Right forelimb (tissue), 1 donor: ENCODE measurements around the gene DLGAP1.

Experiments used
- DNase-seq: peaks from one replicate; pipeline ENCODE4 v3.0.0-alpha.2; 2018

The DLGAP1 gene

DNA sequence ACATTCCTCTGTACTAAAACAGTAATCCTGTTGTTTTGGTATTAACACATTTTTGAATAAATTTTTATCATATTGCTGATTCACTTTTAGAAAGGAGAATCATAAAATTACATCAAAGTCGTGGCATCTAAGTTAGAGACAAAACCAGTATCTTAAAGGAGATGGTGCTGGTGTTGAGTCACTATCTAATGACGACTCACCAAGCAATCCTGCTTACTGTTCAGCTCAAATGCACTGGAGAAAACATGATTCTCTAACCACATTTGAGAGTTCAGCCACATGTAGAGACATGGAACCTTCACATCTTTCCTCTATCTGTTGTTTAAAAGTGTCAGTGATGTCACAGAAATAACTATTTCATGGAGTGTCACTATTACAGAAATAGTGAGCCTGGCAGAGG, 531.4 kb downstream of the DLGAP1 start:
- no peak for DNase-seq

DNA sequence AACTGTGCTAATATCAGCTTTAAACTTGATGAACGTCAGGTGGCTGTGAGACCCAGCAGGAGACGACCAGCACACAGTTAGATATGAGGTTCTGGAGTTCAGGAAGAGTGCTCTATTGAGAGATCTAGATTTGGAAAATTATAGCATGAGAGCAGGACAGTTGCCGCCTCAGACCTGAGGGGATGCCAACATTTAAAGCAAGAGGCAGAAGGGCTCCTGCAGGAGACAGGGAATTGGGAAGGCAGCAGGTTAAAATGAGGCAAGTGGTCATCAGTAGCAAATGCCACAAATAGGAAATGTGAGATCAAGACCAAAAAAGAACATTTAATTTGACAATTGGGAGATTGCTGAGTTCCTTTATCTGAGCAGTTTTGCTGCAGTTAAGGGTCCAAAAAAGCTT, 533.3 kb downstream of the DLGAP1 start:
- DNase-seq, result no peak

- DNase-seq, result no peak
Observed at GRCh38 chr18:3920832-3921231, 534.3 kb downstream of the DLGAP1 start.

DNA sequence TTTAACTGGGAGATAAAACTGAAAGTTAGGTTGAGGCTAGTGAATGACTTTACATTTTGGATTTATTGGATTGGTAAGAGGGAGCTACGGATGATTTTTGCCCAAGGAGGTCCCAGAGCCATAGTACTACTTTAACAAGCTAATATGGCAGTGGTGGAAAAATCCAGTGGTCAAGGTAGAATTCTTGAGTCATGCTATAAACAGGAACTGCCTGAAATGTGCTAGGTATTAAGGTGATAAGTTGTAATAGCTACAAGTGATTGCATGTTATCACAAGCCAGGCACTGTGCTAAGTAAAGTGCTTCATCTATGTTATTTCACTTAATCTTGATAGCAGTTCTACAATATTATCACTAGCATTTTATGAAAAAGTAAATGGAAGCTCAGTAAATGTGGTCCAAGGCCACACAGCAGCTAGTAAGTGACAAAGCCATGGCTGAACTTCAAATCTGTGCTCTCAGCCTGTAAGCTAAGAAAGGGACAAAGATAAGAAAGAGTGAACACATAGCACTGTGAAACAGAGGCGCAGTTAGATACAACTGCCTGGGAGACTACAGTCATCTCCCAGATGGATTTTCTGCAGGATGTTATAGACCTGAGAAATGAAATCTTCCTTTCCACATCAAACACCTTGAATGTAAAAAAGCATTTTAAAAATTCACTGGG, 535.6 kb downstream of the DLGAP1 start:
- no peak for DNase-seq

DNA sequence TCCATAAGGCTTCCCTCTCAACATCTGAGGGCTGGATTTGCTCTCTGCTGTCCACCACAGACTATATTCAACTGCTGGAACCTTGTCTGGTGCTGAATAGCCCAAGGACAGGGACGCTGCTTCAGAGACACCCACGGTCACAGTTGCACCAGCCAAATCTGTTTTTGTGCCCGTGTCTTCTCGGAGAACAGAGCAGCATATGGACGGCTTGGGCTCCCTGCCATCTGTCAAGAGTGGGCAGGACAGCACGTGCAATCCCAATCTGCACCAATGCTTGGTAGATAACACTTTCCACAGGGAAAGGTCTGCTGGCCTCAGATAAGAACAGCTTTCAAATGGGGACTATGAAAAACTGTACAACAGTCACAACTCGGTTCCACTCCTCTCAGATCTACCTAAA, 539.0 kb downstream of the DLGAP1 start:
- DNase-seq, result no peak

DNA sequence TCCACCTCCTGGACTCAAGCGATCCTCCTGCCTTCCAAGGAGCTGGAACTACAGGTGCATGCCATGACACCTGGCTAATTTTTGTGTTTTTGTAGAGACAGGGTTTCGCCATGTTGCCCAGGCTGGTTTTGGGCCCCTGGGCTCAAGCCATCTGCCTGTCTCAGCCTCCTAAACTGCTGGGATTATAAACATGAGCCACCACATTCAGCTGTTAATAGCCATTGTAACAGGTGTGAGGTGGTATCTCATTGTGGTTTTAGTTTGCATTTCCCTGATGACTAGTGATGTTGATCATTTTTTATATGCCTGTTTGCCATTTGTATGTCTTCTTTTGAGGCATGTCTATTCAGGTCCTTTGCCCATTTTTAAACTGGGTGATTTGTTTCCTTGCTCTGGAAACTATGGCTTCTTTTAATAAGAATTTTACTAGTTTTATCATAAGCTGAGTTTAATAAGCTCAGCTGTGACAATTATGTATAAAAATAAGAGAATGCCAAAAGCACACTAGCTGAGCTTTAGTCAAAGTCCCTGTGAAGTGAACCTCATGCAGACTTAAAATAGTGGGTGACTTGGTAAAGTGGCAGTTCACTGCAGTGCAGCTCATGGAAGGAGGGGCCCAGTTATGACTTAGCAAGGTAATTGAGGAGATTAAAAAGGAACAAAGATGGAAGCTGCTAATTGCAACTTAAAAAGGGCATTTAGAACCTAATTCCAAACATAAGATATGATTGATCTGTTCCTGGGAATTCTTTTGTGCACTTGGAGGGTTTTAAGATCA, 540.1 kb downstream of the DLGAP1 start:
- no peak for DNase-seq

- DNase-seq, result no peak
Observed at GRCh38 chr18:3914109-3914508, 541.0 kb downstream of the DLGAP1 start.

- DNase-seq, result no peak
Observed at GRCh38 chr18:3912705-3913104, 542.4 kb downstream of the DLGAP1 start.

DNA sequence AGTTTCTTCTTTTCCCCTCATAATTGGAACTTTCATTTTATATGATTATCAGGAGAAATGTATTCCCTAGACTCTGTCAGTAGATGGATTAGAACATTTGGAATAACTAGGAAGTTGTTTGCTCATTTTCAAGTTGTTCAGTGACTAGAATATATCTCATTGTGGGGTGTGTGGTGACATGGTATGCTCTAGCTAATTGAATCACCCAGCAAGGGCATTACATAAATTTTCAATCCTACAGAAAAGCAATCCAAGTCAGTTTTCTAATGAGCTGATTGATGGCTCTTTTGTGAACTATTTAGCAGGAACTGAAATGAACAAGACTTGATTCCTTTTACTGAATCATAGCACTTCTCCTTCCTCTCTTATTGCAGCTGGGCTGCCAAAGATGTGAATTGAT, 543.7 kb downstream of the DLGAP1 start:
- DNase-seq, result no peak

GRCh38 chr18:3910512-3910911, 544.6 kb downstream of the DLGAP1 start:
- no peak for DNase-seq

DNA sequence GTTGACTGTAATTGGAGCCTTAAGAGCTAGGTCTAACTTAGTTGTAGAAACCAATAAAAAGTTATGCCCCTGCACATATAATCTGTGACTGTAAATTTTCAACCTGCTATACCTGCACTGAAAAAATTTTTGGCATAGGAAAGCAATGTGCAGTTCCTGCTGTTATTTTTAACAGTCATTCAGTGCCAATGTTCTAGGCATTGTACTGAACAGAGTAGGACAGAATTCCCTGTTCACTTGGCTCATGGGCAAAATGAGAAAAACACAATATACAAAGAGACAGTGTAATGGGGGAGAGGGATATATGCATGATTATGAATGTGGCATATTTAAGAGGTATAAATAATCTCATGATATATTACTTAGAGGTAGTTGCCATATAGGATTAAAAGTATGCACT, 547.2 kb downstream of the DLGAP1 start:
- DNase-seq, result no peak

DNA sequence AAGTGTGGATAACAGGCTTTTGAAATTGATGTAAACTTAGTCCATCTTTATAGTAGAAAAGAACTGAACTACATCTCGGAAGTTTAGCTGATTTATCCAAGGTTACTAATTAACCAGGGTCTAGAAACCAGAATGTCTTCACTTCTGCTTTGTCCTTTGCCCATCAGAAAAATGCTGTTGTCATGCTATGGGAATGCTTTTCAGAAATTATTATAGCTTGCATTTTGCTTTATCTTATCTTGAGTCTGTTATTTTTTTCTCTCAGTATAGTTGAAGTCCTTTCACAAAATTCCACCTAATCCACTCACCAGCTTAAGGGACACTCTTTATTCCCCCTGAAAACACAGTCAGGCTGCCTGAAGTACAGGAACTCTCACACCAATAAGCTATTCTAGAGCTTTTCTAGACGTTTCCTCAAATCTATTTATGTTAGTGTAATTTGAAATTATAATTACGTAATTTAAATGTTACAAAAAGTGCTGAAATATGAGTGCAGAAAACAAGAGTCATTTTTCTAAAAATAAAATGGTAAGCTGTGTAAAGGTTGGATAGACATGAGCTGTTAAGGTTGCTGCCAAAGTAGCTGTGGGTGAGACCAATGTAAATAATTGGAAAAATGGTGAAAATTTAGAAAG, 548.9 kb downstream of the DLGAP1 start:
- DNase-seq, result no peak

DNA sequence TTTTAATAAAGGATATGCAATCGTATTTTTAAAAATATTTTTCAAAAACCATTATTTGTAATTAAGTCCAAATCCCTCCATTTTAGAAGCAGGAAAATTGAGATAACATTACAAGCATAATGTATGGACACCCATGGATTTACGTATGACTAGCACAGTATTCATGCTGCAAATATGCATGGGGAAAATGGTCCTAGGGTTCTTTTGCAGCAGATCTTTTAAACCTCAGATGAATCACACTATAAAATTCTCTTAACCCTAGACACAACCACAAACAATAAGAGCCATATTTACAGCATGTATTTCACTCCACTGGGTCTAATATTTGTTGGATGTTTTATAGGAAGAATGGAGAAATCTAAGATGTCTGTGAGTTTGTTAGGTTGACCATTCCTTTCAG, 551.8 kb downstream of the DLGAP1 start:
- no peak for DNase-seq

GRCh38 chr18:3902676-3903075, 552.4 kb downstream of the DLGAP1 start:
- no peak for DNase-seq

GRCh38 chr18:3901811-3902210, 553.3 kb downstream of the DLGAP1 start:
- DNase-seq, result no peak

DNA sequence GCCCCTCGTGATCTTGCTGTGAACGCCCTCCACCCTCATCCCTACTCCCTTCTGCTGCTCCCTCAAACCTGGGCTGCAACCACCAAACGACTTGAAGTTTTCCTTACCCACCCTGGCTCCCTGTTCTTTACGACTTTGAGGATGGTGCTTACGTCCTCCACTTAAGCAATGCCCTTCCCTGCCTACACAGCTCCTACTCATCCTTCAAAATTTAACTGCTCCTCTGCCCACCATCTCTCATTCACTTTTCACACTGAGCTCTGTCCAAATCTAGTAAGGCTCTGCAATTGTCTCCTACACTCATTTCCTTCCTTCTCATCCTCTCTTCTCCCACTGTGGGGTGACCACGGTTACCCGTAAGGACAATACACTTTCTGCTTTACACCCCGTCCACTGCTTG, 554.1 kb downstream of the DLGAP1 start:
- DNase-seq, result no peak

GRCh38 chr18:3900327-3900726, 554.8 kb downstream of the DLGAP1 start:
- no peak for DNase-seq

DNA sequence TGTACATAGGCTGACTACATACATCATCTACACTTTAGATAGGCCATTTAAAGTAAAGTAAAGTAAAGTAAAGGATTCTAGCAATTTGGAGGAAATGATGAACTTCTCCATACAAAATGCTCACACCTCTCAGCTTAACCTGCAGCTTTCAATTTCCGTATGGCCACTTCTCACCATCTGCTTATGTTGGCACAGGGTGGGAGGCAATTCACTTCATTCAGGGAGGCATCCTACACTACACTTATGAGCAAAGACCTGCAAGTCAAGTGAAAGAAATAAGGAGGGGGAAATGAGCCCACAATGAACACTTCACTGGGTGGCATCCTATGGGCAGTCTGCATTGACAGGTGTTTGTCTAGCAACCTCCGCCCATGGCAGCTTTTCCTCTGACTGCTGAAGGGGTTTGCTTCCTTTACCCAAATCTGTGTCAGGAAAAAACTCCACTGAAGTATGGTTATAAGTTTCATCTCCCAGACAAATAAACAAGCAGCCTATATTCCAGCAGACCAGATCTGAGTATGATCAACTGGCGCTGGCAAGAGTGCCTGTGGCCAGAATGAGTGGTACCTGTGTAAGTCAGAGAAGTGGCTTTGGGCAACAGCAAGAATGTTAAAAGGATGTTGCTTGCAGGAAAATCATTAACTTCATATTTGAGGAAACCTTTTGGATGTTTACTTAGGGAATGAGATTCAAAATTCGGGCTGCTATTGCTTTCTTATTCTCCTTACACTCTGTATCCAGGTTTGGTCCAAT, 556.1 kb downstream of the DLGAP1 start:
- DNase-seq, result no peak

- no peak for DNase-seq
Observed at GRCh38 chr18:3892152-3892551, 563.0 kb downstream of the DLGAP1 start.

- DNase-seq, result no peak
Observed at GRCh38 chr18:3891245-3891644, 563.9 kb downstream of the DLGAP1 start.

DNA sequence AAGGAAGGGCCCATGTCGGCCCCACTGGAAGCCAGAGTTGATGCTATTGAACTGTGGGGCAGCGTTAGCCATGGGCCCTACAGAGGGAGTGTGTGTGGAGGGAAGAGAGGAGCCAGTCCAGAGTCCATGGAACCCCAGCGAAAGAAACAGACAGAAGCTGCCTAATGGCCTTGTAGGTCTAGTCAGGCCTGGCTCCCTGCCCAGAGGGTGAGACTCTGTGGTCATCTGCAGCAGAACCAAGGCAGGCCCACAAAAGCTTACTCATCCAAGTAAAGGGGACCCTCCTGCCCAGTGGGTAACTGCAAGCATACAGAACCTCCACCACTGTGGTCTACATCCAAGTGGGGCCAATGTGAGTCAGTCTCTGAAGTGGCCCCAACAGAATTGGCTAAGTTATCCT, 565.3 kb downstream of the DLGAP1 start:
- no peak for DNase-seq

GRCh38 chr18:3889121-3889520, 566.0 kb downstream of the DLGAP1 start:
- DNase-seq, result no peak

- DNase-seq, result no peak
Observed at GRCh38 chr18:3886575-3887322, 568.4 kb downstream of the DLGAP1 start.
